ENCODE data around the gene CHIC1.

- no peak for TF ChIP-seq CTCF (conservative IDR thresholded peaks at IDR 0.05)
- TF ChIP-seq EZH2 (IDR thresholded peaks at IDR 0.05; ENCODE audit: low read depth), result no peak
Observed at GRCh38 chrX:73562984-73563737, at the start of gene CHIC1.

All from PC-9 (cell line).